Measurements from ENCODE around the gene RIC8B. TPM values are rescaled to one million over a fixed set of nuclear protein-coding genes. Genes with fewer than 3 reads are reported as not detected.

Gene RIC8B
- polyA plus RNA-seq, 1 donor (not counting 4 experiments of a cell fraction or from before 2014, with no cell fraction given), result 6.8 TPM

DNA sequence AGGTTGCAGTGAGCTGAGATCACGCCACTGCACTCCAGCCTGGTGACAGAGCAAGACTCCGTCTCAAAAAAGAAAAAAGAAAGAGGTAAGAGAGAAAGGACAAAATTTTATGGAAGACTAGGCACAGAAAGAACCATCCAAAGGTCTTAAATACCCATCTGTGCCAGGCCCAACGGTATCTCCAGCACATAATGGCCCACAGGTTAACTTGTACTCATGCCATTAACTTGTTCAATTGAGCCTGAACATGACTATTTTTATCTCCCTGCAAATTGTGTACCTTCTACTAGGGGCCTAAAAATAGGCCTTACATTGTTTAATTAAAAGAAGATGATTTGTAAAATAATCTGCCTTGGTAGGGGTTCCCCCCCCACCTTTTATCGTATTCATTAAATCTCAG is 80.2 kb downstream of the RIC8B start:
- no peak overlapping the region for H3K27ac ChIP-seq (ENCODE audit: control insufficient read depth, insufficient read depth, low read length)
- H2AFZ ChIP-seq (ENCODE audit: control insufficient read depth, low read length), result no peak overlapping the region
- H3K9ac ChIP-seq (ENCODE audit: control insufficient read depth, extremely low read depth, insufficient read depth, low read length), result no peak overlapping the region
- H3K4me3 ChIP-seq (ENCODE audit: control insufficient read depth in 2 of 3, extremely low read depth in 1 of 3, insufficient read depth in 2 of 3, low read depth in 1 of 3, low read length in 3 of 3), result no peak overlapping the region
- no peaks in the 10 kb centered on the region for H3K4me1 ChIP-seq (ENCODE audit: control insufficient read depth, extremely low read depth, insufficient read depth, low read length)
- H4K20me1 ChIP-seq (ENCODE audit: control insufficient read depth, extremely low read depth, insufficient read depth, low read length), result no peaks in the 10 kb centered on the region
- DNase-seq (ENCODE audit: low read depth, low spot score), result no peak
- FAIRE-seq, result no peak
- dilution Hi-C loops (cut with MboI; ENCODE audit: extremely low pct_ligation_motif_present, low sequenced_read_pairs), result no loop called here
- H3K4me2 ChIP-seq (ENCODE audit: control insufficient read depth, extremely low read depth, insufficient read depth, low read depth, low read length), result no peak overlapping the region
- no peaks in the 10 kb centered on the region for H3K27me3 ChIP-seq (ENCODE audit: control insufficient read depth, extremely low read depth, insufficient read depth, low read length)
- H3K79me2 ChIP-seq (ENCODE audit: control insufficient read depth, insufficient read depth, low read length), result no peaks in the 10 kb centered on the region
- no peaks in the 10 kb centered on the region for H3K9me3 ChIP-seq (ENCODE audit: control insufficient read depth, low read depth, low read length)
- no peak for TF ChIP-seq EZH2 (IDR thresholded peaks at IDR 0.05; ENCODE audit: low read length)
- TF ChIP-seq, protein P1, sequence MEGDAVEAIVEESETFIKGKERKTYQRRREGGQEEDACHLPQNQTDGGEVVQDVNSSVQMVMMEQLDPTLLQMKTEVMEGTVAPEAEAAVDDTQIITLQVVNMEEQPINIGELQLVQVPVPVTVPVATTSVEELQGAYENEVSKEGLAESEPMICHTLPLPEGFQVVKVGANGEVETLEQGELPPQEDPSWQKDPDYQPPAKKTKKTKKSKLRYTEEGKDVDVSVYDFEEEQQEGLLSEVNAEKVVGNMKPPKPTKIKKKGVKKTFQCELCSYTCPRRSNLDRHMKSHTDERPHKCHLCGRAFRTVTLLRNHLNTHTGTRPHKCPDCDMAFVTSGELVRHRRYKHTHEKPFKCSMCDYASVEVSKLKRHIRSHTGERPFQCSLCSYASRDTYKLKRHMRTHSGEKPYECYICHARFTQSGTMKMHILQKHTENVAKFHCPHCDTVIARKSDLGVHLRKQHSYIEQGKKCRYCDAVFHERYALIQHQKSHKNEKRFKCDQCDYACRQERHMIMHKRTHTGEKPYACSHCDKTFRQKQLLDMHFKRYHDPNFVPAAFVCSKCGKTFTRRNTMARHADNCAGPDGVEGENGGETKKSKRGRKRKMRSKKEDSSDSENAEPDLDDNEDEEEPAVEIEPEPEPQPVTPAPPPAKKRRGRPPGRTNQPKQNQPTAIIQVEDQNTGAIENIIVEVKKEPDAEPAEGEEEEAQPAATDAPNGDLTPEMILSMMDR (optimal IDR thresholded peaks at IDR 0.05 in 1 of 3, IDR thresholded peaks at IDR 0.05 in 1 of 3, conservative IDR thresholded peaks at IDR 0.05 in 1 of 3; ENCODE audit: extremely low read depth in 1 of 3, insufficient read depth in 2 of 3, low read length in 3 of 3), result no peak
- H3K9me1 ChIP-seq (ENCODE audit: control insufficient read depth, extremely low read depth, insufficient read depth, low read length), result no peaks in the 10 kb centered on the region
- peaks cover 0 to 4% of the 10 kb centered on the region in 2 experiments for H3K36me3 ChIP-seq (ENCODE audit: control insufficient read depth in 2 of 2, extremely low read depth in 1 of 2, insufficient read depth in 2 of 2, low read length in 2 of 2)

DNA sequence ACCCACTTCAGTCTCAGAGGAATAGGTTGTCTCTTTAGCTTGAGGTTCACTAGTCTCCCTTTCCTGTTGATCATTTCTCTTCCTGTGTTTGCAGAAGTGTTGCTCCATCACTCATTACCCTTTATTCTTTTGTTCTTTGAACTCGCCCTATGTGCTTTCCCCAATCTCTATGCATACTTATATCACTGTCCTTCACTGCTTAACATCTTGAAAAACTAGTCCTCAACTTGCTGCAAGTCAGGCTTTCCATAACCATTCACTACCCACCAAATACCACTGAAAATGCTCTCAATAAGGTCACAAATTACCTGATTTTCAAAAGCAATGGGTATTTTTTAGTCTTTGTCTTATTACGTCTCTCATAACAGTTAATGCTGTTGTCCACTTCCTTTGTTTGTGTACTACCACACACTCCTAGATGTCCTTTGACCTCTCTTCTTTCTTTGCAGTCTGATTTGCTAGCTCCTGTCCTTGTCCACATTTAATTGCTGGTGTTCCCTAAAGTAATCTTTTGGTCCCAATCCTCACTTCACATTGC is 80.8 kb downstream of the RIC8B start:
- Histone ChIP-seq H3K9me3 (ENCODE audit: control insufficient read depth, low read depth, low read length) (no peaks in the 10 kb centered on the region), H3K4me1 (ENCODE audit: control insufficient read depth, extremely low read depth, insufficient read depth, low read length) (no peaks in the 10 kb centered on the region), H3K36me3 (ENCODE audit: control insufficient read depth in 2 of 2, extremely low read depth in 1 of 2, insufficient read depth in 2 of 2, low read length in 2 of 2) (peaks cover 0 to 4% of the 10 kb centered on the region in 2 experiments), H3K79me2 (ENCODE audit: control insufficient read depth, insufficient read depth, low read length) (no peaks in the 10 kb centered on the region), H3K9me1 (ENCODE audit: control insufficient read depth, extremely low read depth, insufficient read depth, low read length) (no peaks in the 10 kb centered on the region), H3K27me3 (ENCODE audit: control insufficient read depth, extremely low read depth, insufficient read depth, low read length) (no peaks in the 10 kb centered on the region), H3K27ac (ENCODE audit: control insufficient read depth, insufficient read depth, low read length) (no peak overlapping the region), H4K20me1 (ENCODE audit: control insufficient read depth, extremely low read depth, insufficient read depth, low read length) (no peaks in the 10 kb centered on the region), H3K4me2 (ENCODE audit: control insufficient read depth, extremely low read depth, insufficient read depth, low read depth, low read length) (no peak overlapping the region), H3K9ac (ENCODE audit: control insufficient read depth, extremely low read depth, insufficient read depth, low read length) (no peak overlapping the region), H2AFZ (ENCODE audit: control insufficient read depth, low read length) (no peak overlapping the region), H3K4me3 (ENCODE audit: control insufficient read depth in 2 of 3, extremely low read depth in 1 of 3, insufficient read depth in 2 of 3, low read depth in 1 of 3, low read length in 3 of 3) (no peak overlapping the region)
- no peak for TF ChIP-seq EZH2 (IDR thresholded peaks at IDR 0.05; ENCODE audit: low read length)
- TF ChIP-seq, protein P1 (optimal IDR thresholded peaks at IDR 0.05 in 1 of 3, IDR thresholded peaks at IDR 0.05 in 1 of 3, conservative IDR thresholded peaks at IDR 0.05 in 1 of 3; ENCODE audit: extremely low read depth in 1 of 3, insufficient read depth in 2 of 3, low read length in 3 of 3), result no peak
- DNase-seq (ENCODE audit: low read depth, low spot score) (no peak), FAIRE-seq (no peak)
- dilution Hi-C loops (cut with MboI; ENCODE audit: extremely low pct_ligation_motif_present, low sequenced_read_pairs), result no loop called here

Measured in keratinocyte (primary cell).